CD4-positive, alpha-beta T cell treated with Interleukin-10 for 1 hour (primary cell): ENCODE measurements around the gene CSF1R.

Experiments used
- DNase-seq: peaks from one replicate; pipeline ENCODE4 v3.0.0-alpha.2; 2020

The CSF1R gene

DNA sequence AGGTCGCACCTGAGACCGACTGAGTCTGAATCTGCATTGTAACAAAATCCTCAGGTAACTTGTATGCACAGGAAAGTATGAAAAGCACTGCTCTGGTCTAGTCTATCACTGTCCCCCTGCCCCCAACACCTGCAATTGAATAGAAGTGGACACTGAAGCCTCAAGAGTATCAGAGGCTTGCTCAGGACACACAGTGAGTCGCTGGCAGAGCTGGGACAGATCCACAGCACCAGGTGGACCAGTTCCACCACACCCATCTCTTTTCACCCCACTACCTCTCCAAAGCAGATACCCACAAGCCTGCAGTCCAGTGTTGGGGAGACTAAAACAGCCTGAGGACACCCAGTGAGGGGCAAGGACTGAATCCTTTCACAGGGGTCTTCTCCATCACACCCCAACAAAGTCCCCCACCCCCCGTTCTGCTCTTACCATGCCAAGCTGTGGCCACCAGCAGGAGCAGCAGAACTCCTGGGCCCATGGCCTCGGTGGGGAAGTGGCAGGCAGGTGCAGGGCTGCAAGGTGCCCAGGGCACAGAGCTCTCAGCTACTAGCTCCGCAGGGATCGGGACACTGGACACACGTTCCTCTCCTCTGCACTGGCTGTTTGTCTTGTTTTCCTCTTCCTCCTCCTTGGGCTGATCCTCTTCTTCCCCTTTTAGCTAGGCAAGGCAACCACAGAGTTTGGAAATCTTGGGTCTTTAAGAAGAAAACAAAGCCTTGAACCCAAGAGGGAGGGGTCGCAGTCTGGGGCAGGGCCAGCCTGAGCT lies at the start of gene CSF1R:
Gene CSF1R (minus strand): TSS at position 605 of the 766 bp plus-strand sequence. CDS start 127 bp downstream, at position 478.
- DNase-seq, result no peak

DNA sequence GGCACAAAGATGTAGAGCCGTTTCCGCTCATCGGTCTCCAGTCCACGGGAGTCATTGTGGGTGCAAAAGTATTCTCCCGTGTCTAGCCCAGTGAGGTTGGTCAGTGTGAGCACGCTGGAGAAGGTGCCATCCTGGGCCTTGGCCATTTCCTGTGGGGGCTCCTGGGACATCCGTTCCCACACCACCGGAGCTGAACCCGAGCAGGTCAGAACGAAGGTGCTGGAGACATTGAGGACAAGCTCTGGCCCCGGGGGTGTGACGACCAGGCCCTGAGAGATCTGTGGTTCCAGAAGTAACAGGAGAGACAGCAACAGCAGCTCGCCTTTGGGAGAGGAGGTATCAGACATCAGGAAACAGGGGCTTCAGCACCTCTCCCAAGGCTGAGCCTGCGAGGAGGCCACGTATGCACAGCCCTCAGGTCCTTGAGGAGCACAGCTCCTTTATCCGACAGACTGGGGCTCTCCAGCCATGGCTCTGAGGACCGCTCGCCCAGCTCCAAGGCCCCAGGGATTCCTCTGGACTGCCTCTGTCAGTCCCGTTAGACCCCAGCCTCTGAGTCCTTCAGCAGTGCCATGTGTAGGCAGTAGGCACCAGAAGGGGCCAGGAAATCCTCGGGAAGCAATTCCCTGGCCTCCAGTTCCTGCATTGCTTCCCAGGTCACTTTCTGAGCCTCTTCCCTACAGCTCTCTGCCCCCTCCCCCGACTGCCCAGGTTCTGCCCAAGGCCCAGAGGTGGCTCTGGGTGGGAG lies 49.4 kb upstream of the CSF1R start:
- DNase-seq, result no peak

DNA sequence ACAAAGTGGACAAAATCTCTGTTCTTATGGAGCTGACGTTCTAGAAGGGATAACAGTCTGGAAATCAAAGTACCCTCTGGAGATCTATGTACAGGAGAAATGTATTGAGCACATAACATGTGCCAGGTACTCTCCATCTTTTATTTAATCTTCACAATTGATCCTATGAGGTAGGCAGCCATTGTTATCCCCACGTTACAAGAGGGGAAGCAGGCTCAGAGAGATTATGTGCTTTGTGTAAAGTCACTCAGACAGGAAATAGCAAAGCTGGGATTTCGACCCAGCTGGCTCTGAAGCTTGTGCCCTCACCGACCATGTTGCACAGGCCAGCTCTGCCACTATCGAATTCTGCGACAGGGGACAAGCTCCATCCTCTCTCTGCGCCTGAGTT lies 47.8 kb upstream of the CSF1R start:
- DNase-seq, result no peak

DNA sequence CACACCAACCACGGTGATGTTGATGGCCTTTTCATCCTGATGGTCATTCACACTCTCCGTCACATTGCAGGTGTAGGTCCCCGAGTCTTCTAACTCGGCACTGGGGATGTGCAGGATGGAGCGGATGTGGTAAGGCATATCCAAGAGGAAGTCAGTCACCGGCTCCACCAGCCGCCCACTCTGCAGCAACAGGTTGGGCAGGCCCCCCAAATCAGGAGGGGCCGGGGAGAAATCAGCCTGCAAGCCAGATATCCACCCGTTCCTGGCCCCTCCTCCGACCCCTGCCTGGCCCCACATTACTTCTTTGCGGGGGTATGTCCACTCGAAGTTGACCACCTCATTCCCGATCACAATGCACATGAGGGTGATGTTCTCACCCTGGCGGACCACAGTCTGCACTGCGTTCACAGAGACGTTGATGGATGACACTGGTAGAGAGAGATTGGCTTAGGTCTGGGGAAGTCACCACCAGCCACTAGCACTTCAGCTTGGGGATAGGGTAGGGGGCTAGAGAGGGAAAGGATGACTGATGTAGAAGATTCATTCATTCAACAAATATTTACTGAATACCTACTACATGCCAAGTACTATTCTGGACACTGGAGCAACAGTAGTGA lies 47.3 kb upstream of the CSF1R start:
- DNase-seq, result no peak

DNA sequence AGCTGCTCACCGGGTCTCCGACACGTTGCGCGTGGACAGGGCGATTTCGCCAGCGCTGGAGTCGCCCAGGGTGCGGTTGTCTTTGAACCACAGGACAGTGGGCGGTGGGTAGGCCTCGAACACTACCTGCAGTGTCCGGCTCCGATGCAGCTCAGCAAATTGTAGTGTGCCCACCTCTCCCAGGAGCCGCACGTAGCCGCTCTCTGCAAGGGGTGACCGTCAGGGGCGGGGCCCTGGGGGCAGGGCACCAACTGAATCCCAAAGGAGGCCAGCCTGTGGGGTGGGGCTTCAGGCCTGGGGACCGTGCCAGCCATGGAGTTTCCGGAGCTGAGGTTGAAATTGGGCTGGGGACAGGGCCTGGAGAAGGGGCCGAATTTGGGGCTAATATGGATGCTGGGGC lies 46.4 kb upstream of the CSF1R start:
- no peak for DNase-seq

DNA sequence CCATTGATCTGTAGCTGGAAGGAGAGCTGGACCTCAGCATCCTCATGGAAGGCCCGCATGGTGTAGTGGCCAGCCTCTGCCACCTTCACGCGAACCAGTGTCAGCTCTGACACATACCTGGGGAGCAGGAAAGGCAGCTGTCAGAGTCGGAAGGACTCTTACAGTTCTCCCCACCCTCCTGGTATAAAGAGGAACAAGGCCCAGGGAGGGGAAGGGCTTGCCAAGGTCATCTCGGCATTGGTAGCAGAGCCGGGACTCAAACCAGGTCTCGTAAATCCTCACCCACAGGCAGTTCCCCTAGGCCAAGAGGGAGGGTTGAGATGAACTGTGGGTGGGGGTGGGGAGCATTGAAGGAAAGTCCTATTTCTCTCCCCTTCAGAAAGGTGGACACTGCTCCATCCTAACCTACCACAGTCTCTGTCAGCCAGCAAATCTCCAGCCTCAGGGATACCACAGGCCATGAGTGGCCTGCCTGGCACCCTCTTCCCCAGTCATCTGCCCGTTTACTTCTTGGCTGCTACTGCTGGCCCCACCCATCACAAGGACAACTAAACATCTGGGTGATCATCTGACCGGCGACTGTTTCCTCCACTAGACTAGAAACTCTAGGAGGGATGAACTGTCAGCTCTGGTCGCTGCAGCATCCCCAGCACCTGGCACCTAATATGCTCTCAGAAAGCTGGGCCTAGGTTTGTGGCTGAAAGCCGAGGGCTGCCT lies 45.8 kb upstream of the CSF1R start:
- DNase-seq, result no peak

DNA sequence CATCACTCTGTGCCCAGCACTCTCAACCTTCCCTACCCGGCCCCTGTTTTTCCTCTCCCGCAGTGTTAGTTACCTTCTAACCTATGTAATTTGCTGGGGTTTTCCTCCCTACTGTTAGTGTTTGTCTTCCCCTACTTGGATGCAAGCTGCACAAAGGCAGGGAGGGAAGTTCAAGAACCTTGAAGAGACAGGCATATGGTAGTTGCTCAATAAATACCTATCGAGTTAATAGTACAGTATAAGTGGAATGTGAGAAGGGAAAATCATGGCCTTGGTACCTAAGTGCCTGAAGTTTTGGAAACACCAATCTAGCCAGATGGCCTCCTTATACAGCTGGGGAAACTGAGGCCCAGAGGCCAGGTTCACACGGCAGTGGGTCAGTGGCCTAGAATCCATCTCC lies 45.1 kb upstream of the CSF1R start:
- no peak for DNase-seq

DNA sequence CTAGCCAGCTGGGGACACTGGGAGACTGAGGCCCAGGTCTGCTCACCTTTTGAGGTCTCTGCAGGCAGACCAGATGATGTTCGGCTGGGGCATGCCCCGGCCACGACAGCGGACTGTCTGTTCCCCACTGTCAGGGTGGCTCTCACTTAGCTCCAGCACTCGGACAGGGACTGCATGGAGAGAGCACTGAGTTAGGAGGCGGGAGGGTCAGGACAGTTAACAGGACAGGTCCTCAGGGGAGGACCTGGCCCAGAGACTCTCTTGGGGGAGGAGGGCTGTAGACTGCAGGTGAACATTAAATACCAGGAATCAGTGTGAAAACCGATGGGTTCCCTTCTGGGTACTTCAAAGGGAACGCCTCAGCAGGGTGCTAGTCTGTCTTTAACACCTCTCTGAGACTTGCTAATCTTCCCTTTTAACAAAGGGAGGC lies 44.2 kb upstream of the CSF1R start:
- no peak for DNase-seq

DNA sequence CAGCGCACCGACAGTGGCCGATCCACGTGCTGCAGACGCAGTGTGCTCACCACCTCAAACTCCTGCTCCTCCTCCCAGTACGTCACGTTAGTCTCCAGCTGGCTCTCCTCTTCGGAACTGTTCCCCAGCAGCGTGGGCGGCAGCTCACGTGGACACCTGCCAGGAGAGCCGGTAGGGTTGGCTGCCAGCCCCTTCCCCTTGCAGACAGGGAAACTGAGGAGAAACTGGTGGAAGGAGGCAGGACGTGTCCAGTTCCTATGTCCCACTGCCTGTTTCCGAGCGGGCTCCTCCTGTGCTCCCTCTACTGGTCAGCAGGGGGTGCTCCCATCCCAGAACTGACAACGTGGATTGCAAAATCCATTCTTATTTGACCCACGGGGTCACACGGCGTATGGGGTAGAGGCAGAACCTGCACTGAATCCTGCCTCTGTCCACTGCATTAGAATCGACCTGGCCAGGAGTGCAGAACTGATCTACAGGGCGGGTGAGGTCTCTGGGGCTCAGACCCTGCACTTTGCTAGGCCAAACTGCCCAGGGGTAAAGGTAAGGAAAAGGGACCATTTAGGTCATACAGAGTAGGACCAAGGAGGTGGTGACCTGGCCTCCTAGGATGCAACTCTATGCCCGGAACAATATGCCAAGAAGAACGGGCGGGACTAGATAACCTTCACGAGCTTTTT lies 43.6 kb upstream of the CSF1R start:
- peak; percentile 42 for DNase-seq

DNA sequence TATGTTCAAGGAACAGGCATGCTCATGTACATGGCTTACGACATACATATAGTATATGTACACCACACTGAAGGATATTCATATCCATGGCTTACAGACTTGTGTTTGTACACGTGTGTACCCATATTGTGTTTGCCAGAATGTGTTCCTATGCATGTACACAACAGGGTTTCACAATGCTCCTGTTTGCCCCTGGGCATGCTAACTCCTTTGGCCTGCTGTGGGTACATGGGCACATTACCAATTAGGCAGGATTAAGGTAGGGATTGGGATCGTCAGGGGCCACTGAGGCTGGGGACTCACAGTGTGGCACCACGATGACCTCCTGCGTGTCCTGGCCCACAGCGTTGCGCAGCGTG lies 43.1 kb upstream of the CSF1R start:
- DNase-seq, result no peak

DNA sequence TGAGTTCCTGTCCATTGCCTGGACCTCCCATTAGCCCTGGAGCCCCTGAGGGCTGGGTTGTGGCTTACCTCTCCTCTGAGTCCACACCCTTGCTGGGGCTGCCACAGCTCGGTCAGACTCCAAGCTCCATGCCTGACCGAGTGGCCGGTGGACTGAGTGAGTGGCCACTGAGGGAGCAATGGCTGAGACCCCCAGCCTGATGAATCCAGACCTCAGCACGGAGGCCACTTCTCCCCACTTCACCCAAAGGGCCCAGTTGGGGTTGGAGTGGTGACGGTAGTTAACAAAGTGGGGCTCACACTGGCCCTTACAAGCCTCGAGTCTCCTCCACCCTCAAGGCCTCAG lies 40.5 kb upstream of the CSF1R start:
- no peak for DNase-seq

DNA sequence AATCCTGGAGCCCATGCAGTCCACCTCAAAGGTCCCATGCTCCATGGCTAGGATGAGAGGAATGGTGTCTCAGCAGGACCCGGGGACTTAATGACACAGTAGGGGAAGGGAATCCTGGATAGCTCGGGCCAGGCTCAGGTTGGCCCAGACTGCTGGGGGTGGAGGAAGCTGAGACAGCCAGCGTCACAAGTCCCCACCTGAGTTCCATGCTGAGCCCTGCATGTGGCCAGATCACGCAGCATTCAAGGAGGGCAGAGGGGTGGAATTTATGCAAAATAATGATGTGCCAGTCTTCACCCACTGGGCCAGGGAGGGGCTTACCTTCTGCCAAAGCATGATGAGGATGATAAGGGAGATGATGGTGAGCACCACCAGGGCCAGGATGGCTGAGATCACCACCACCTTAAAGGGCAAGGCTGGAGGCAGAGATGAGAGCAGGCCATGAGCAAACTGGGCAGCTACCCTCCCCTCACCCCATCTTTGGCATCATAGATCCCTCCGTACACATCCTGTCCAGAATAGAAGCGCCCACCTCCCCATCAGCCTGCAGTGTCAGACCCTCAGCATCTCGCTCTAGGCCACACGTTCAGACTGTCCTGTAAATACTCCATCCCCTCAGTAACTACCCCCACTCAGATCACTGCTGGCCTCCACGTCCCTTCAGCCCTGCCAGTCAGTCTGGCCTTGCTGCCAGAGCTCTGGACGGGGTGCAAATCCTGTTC lies 40.0 kb upstream of the CSF1R start:
- no peak for DNase-seq

DNA sequence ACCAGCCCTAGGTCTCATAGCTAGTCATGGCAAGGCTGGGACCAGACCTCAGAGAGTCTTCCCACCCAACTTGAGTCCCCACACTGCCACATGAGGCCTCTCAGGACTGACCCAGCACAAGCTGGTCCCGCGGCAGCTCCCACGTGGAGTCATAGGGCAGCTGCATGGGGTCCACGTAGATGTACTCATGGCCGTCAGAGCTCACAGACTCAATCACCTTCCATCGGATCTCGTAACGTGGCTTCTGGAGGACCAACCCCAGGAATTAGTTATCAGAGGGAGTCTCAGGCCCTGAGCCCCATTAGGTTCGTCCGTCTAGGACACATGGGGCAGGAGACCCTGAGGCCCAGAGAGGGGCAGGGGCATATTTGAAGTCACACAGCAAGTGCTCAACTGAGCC lies 39.0 kb upstream of the CSF1R start:
- DNase-seq, result no peak

DNA sequence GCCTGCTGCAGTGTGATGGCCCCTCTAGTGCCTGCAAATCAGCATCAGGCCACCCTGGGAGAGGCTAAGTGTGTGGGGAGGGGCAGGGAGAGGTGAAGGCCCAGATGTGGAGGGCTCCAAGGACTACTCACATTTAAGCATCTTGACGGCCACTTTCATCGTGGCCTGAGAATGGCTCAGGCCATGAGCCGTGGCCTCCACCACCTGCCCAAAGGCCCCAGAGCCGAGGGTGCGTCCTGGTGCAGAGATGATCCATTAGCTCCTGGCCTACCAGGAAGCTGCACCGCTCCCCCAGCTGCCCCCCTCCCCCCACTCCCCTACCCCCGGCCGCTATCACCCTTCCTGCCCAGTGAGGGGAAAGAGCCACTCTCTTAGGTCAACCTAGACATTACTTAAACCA lies 38.2 kb upstream of the CSF1R start:
- DNase-seq, result no peak

DNA sequence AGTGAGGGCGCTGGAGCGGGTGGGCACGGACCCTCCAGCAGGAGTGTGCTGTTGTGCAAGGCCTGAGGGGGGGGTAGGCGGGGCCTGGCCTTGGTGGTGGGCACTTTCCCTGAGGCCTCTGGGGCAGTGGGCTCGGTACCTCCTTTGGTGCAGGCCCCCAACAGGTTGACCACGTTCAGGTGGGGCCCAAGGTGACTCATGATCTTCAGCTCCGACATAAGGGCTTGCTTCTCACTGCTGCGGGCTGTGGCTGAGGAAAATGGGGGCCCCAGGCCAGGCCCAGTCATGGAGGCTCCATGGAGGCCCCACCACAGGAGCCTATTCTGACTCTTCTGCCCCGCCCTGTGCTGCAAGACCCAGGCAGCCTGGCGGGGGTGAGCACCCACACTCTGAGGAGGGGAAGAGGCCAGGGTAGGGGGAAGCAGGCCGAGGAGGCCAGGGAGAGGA lies 37.8 kb upstream of the CSF1R start:
- peak; percentile 1 for DNase-seq

DNA sequence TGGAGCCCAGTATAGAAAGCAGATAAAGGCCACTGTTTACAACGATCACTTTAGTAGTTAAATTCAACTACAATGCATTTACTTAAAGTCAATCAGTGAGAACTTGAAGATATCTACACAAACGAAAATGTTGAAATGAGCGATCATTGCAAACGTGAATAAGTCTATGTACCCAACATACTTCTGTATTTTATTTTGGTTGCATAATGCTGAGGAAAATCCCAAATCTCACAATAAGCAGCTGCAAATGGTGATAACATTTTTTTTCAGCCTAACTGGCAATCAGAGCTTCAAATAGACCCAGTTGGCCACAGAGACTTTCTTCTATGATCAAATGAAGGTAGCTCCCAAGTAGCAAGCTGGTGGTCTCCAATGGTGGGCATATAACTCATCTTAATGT lies 37.2 kb upstream of the CSF1R start:
- DNase-seq, result no peak

DNA sequence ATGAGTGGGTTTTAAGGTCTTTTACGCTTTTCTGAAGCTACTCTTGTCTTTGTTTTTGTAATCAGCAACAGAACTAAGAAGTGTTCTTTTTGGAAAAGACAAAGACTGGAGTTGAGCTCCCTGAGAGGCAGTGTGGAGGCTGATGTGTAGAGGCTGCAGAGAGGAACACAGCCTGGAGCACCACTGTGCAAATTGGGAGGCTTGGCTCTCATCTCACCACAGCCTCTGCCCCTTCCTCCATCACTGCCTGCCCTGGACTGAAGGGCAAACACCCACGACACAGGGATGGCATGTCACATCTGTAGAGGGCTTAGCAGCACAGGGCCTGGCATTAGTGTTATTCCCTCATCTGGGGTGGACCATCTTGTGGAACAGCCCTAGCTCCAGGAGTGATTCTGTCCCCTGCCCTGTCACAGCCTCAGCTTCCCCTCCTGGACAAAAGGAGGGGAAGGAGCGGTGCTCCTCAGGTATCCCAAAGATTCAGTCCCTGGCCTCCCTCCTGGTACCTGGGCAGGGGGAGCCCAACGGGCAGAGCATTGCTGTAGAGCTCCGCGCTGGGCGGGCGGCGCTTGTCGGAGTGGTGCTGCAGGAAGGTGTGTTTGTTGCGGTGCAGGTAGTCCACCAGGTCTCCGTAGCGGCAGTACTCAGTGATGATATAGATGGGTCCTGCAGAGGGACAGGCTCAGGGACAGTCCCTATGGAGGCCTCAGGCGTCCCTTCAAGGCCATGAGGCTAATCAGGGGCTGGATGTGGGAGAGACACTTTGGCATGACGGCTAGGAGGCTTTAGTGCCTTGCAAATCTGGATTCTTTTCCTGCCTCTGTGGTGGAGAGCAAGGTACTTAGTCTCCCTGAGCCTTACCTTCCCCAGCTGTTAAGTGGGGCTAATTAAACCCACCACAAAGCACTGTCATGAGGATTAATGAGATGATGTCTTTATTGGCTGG lies 36.5 kb upstream of the CSF1R start:
- no peak for DNase-seq

DNA sequence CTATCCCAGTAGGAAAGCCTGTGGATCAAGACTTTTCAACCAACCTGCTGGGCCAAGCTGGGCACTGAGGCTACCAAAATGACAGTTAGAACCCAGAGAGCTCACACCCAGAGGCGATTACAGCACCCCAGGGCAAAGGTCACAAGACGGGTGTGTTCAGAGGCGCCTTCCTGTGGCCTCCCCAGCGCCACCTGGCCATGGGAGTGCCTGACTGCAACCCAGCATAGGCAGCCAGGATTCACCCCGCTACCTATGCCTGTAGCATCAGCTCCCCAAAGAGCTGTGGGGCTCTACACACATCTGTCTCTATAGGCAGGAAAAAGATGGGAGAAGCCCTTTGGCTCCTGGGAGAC lies 35.8 kb upstream of the CSF1R start:
- peak; percentile 9 for DNase-seq

DNA sequence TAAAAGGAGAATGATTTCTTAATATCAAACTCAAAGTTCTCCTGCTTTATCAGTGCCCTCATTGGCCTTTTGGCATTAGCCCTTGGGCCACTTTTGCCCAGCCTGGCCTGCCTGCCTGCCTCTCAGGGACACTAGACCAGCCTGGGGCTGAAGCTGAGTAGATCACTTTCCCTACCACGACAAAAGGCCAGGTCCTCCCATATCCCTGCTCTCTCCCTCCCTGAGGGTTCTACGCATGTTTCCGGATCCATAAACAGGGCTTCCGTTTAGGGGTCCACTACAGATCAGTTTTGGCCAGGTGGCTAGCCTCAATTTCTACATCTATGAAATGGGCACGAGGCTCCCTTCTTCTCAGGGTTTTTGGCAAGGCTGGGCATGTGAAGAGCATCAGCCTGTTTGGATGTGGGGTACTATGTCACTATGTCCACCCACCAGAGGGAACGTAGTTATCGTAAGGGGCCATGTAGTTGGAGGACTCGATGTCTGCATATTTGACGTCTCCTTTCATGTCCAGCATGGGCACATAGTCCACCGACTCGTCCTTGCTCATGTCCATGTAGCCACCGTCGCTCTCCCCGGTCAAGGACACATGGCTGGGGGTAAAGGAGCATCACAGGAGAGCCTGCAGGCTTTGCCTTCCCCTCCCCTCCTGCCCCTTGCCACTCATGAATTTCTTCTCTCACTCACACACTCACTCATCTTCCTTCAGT lies 35.2 kb upstream of the CSF1R start:
- no peak for DNase-seq
